ENCODE results near the gene EFNA5. TPM values are rescaled to one million over a fixed set of nuclear protein-coding genes. Genes with fewer than 3 reads are reported as not detected.

The EFNA5 gene
- total and polyA plus RNA-seq, 2 of the 13 experiments (the other 11 are each of a cell fraction or from before 2014, with no cell fraction given), result not detected

DNA sequence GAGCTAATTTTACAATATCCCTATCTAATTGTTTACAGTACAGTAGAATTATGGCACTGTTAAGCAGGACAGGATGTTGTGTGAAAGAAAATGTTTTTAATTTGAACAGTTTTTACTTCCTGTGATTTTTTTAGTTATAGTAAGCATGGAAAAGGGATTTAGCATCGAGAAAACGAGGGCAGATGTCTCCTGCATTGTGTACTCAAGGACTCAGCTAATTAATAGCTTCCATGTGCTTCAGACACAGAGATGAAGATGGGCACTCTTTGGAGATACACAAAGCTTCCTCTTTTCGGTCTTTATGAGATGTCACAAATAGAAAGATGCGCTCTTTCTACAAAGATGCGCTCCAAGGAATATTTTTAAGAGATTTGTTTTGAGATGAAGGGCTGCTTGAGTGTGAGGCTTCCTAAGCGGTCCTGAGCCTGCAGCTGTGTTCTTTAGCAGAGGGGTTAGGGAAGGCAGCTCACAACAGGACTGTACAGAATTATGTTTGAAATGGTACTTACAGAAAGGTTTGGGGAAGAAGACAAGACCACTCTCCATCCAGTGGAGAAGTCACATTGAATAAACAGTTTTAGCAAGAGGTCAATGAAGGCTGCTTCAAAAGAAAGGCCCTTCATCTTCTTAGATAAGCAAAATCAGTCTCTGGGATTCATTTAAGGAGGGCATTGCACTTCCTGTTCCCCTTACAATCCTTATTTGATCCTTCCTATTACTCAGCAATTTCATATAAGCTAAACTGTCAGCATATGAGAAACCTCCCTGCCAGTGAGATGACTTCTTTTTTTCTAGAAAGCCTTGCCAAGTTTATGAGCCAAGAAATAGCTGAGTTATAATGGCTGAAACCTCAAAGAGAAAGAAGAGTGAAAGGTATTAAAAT, 311.5 kb downstream of the EFNA5 start (continued):
- TF ChIP-seq, protein P1, sequence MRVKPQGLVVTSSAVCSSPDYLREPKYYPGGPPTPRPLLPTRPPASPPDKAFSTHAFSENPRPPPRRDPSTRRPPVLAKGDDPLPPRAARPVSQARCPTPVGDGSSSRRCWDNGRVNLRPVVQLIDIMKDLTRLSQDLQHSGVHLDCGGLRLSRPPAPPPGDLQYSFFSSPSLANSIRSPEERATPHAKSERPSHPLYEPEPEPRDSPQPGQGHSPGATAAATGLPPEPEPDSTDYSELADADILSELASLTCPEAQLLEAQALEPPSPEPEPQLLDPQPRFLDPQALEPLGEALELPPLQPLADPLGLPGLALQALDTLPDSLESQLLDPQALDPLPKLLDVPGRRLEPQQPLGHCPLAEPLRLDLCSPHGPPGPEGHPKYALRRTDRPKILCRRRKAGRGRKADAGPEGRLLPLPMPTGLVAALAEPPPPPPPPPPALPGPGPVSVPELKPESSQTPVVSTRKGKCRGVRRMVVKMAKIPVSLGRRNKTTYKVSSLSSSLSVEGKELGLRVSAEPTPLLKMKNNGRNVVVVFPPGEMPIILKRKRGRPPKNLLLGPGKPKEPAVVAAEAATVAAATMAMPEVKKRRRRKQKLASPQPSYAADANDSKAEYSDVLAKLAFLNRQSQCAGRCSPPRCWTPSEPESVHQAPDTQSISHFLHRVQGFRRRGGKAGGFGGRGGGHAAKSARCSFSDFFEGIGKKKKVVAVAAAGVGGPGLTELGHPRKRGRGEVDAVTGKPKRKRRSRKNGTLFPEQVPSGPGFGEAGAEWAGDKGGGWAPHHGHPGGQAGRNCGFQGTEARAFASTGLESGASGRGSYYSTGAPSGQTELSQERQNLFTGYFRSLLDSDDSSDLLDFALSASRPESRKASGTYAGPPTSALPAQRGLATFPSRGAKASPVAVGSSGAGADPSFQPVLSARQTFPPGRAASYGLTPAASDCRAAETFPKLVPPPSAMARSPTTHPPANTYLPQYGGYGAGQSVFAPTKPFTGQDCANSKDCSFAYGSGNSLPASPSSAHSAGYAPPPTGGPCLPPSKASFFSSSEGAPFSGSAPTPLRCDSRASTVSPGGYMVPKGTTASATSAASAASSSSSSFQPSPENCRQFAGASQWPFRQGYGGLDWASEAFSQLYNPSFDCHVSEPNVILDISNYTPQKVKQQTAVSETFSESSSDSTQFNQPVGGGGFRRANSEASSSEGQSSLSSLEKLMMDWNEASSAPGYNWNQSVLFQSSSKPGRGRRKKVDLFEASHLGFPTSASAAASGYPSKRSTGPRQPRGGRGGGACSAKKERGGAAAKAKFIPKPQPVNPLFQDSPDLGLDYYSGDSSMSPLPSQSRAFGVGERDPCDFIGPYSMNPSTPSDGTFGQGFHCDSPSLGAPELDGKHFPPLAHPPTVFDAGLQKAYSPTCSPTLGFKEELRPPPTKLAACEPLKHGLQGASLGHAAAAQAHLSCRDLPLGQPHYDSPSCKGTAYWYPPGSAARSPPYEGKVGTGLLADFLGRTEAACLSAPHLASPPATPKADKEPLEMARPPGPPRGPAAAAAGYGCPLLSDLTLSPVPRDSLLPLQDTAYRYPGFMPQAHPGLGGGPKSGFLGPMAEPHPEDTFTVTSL (CRISPR knock-in tag; IDR thresholded peaks at IDR 0.05; ENCODE audit: borderline replicate concordance), result no peak
- TF ChIP-seq ZNF225 (CRISPR knock-in tag; IDR thresholded peaks at IDR 0.05) (no peak), ZFP90 (CRISPR knock-in tag; IDR thresholded peaks at IDR 0.05; ENCODE audit: borderline replicate concordance) (no peak), HNF4A (CRISPR knock-in tag; IDR thresholded peaks at IDR 0.05) (no peak), ZNF777 (CRISPR knock-in tag; IDR thresholded peaks at IDR 0.05) (no peak), SUZ12 (IDR thresholded peaks at IDR 0.05; ENCODE audit: low read depth, low read length) (no peak)

DNA sequence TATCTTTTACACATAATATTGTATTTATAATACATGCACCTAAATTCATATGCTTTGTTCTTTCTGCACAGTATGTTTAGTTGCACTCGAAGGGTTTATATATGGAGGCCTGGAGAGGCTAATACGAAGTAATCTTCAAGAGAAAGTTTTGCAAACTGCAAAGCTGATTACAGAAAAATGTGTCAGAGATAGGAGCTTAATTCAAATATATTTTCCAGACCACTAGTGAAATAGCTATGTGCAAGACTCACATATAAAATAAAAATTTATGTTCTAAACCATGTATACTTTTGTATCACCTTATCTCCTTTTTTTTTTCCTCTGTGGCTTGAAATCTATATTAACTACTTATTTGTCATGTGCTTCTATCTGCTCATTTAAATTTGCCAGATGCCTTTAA, 313.8 kb downstream of the EFNA5 start:
- Histone ChIP-seq H2AFZ (ENCODE audit: low read length) (no peak overlapping the region), H3K9me3 (ENCODE audit: low read length) (no peaks in the 10 kb centered on the region), H3K4me1 (ENCODE audit: insufficient read depth, low read length) (no peaks in the 10 kb centered on the region), H3K27me3 (ENCODE audit: control insufficient read depth in 1 of 2, insufficient read depth in 2 of 2, low read length in 2 of 2) (no peaks in the 10 kb centered on the region), H4K20me1 (ENCODE audit: insufficient read depth, low read length) (no peaks in the 10 kb centered on the region), H3K36me3 (replicated peaks in 1 of 2; ENCODE audit: control insufficient read depth in 1 of 2, insufficient read depth in 2 of 2, low read length in 2 of 2) (no peaks in the 10 kb centered on the region), H3K9ac (ENCODE audit: insufficient read depth, low read depth, low read length) (no peak overlapping the region), H3K4me2 (ENCODE audit: low read depth, low read length) (no peak overlapping the region), H3K4me3 (replicated peaks in 1 of 3; ENCODE audit: insufficient read depth in 1 of 3, low read depth in 2 of 3, low read length in 3 of 3) (no peak overlapping the region), H3K27ac (ENCODE audit: extremely low read length, insufficient read depth, low read length) (no peak overlapping the region), H3K79me2 (ENCODE audit: insufficient read depth, low read length) (no peaks in the 10 kb centered on the region)
- DNase-seq (ENCODE audit: low spot score) (no peak), FAIRE-seq (no peak), ATAC-seq (no peak)
- no TSS peak for BruUV-seq (replicated peaks)
- ChIA-PET CTCF (ENCODE audit: low intra/inter-chr PET ratio, low total read pairs) (no interaction called here), POLR2A (no interaction called here)
- intact Hi-C loops (cut with micrococcal nuclease; ENCODE audit: unreplicated experiment) (no loop called here), in situ Hi-C loops (cut with HindIII; ENCODE audit: extremely low pct_ligation_motif_present, low pct_unique_long_range_greater_than_20kb) (no loop called here)
- WGBS (ENCODE audit: low lambda C conversion rate), result 0% methylated on average over 2 of the region's 2 CpGs
- no peak for TF ChIP-seq BHLHE40 (IDR thresholded peaks at IDR 0.05; ENCODE audit: low read length)
- TF ChIP-seq FOXO1 (CRISPR knock-in tag; IDR thresholded peaks at IDR 0.05), result no peak
- no peak for TF ChIP-seq ARID2 (CRISPR knock-in tag; IDR thresholded peaks at IDR 0.05; ENCODE audit: borderline replicate concordance)
- TF ChIP-seq, protein P2, sequence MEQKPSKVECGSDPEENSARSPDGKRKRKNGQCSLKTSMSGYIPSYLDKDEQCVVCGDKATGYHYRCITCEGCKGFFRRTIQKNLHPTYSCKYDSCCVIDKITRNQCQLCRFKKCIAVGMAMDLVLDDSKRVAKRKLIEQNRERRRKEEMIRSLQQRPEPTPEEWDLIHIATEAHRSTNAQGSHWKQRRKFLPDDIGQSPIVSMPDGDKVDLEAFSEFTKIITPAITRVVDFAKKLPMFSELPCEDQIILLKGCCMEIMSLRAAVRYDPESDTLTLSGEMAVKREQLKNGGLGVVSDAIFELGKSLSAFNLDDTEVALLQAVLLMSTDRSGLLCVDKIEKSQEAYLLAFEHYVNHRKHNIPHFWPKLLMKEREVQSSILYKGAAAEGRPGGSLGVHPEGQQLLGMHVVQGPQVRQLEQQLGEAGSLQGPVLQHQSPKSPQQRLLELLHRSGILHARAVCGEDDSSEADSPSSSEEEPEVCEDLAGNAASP (CRISPR knock-in tag; IDR thresholded peaks at IDR 0.05; ENCODE audit: borderline replicate concordance), result no peak
- no peak for TF ChIP-seq LCORL (IDR thresholded peaks at IDR 0.05)
- no peak for TF ChIP-seq LCORL (CRISPR knock-in tag; IDR thresholded peaks at IDR 0.05)
- no peak for TF ChIP-seq ZNF121 (CRISPR knock-in tag; IDR thresholded peaks at IDR 0.05)

All from HepG2 (cell line).